Kidney (tissue), 14 donors: ENCODE data around the gene PAGE2B. TPM values are rescaled to one million over a fixed set of nuclear protein-coding genes. Genes with fewer than 3 reads are reported as not detected.

ENCODE experiments used
- DNase-seq, 5 donors: peaks; one replicate each; pipeline ENCODE4 v3.0.0-alpha.2; 2013 to 2020
- FAIRE-seq: peaks from 2 replicates; lab custom pipeline; 2012; peaks lifted over from hg19 to GRCh38; lab: Jason Lieb, UNC
- H3K27ac ChIP-seq, 2 donors: one replicate each; pipeline ENCODE4 v1.7.0; 2013; ENCODE audit warnings: low read depth in 2 of 2, low read length in 2 of 2, inconsistent platforms in 1 of 2
- H3K27me3 ChIP-seq: one replicate; pipeline ENCODE4 v1.7.1; 2013; ENCODE audit warnings: low read length, inconsistent platforms; ENCODE audit not compliant: control insufficient read depth, insufficient read depth
- H3K36me3 ChIP-seq, 3 donors: one replicate each; pipeline versions ENCODE4 v1.7.0 to v1.7.1; 2013; ENCODE audit warnings: low read length in 3 of 3, control low read depth in 1 of 3, inconsistent platforms in 1 of 3; ENCODE audit not compliant: insufficient read depth in 3 of 3, control insufficient read depth in 2 of 3
- H3K4me1 ChIP-seq, 3 donors: one replicate each; pipeline versions ENCODE4 v1.7.0 to v1.7.1; 2013; ENCODE audit warnings: low read length in 3 of 3, inconsistent platforms in 1 of 3, low read depth in 1 of 3; ENCODE audit not compliant: control insufficient read depth in 2 of 3, insufficient read depth in 2 of 3
- H3K4me3 ChIP-seq, 3 donors: one replicate each; pipeline versions ENCODE4 v1.7.0 to v1.8.1; 2013; ENCODE audit warnings: low read length in 3 of 3, control low read depth in 1 of 3, inconsistent platforms in 1 of 3
- H3K9ac ChIP-seq, 3 donors: one replicate each; pipeline versions ENCODE4 v1.7.0 to v1.7.1; 2013; ENCODE audit warnings: low read length in 3 of 3, control low read depth in 1 of 3, inconsistent platforms in 1 of 3
- H3K9me3 ChIP-seq, 3 donors: one replicate each; pipeline versions ENCODE4 v1.7.0 to v1.7.1; 2013; ENCODE audit warnings: low read length in 3 of 3, control low read depth in 1 of 3, inconsistent platforms in 1 of 3; ENCODE audit not compliant: control insufficient read depth in 2 of 3, insufficient read depth in 1 of 3
- CTCF ChIP-seq: IDR thresholded peaks from 3 replicates; pipeline ENCODE4 v1.5.1; 2012; ENCODE audit warnings: mild to moderate bottlenecking, moderate library complexity, borderline replicate concordance; ENCODE audit not compliant: insufficient read depth; ENCODE audit errors: extremely low read depth
- intact Hi-C: fragments of 100-400 bp; cut with DNase I; formaldehyde crosslinking; loops from one replicate; pipeline ENCODE4 v1.11.1; 2022
- polyA plus RNA-seq: library from polyadenylated mRNA; stranded (reverse); fragments of 350-450 nt; fragmentation: Illumina TruSeq; extraction: RNeasy Lipid Tissue Mini Kit (QIAGEN cat#74804); gene quantifications from one replicate; pipeline ENCODE4 v1.2.3, GENCODE V29; 2014; ENCODE audit warnings: low read depth, low replicate concordance; ENCODE audit not compliant: insufficient read depth
- total RNA-seq: library from RNA; stranded (reverse); fragmentation: NEBNext Ultra II Directional; extraction: Animal tissue kit (Norgen Biotek cat#: 25700); gene quantifications from one replicate; pipeline ENCODE4 v1.2.1, GENCODE V29; 2021
- donor health status: control.
- donor health status: control.
- donor health status: control.
- donor health status: control.
- donor health status: control.
- donor health status: DM: yes; HTN: yes; CAD: no.
- donor health status: Normal renal cell carcinoma (clear cell type).

The PAGE2B gene
- total and polyA plus RNA-seq, 2 donors from 2014 or later: not detected

GRCh38 chrX:55123900-55124299, 49.1 kb downstream of the PAGE2B start:
- peaks cover 7% of the 10 kb centered on the region for H3K27me3 ChIP-seq
- no peaks in the 10 kb centered on the region for H3K9me3 ChIP-seq
- H3K27ac ChIP-seq: no peak overlapping the region
- no peak for DNase-seq
- intact Hi-C loops: no loop called here
- no peak overlapping the region for H3K9ac ChIP-seq
- no peak overlapping the region for H3K4me3 ChIP-seq
- H3K36me3 ChIP-seq: no peaks in the 10 kb centered on the region
- no peak for FAIRE-seq
- H3K4me1 ChIP-seq: no peaks in the 10 kb centered on the region
- TF ChIP-seq CTCF: no peak

GRCh38 chrX:55127692-55128091, 52.9 kb downstream of the PAGE2B start:
- no peak for TF ChIP-seq CTCF
- DNase-seq (no peak), FAIRE-seq (no peak)
- Histone ChIP-seq H3K9me3 (no peaks in the 10 kb centered on the region), H3K9ac (no peak overlapping the region), H3K27me3 (peaks cover 4% of the 10 kb centered on the region), H3K36me3 (no peaks in the 10 kb centered on the region), H3K4me3 (no peak overlapping the region), H3K4me1 (no peaks in the 10 kb centered on the region), H3K27ac (no peak overlapping the region)
- intact Hi-C loops: no loop called here

Other genes with a start within 250 kb of the PAGE2B start
- gene TRO, start 154.2 kb upstream of the PAGE2B start, total RNA-seq: 11.6 TPM
- gene TRO, start 154.2 kb upstream of the PAGE2B start, polyA plus RNA-seq: 17.0 TPM
- gene PFKFB1, start 80.8 kb upstream of the PAGE2B start, total RNA-seq: 0.31 TPM
- gene PFKFB1, start 80.8 kb upstream of the PAGE2B start, polyA plus RNA-seq: 1.1 TPM
- gene APEX2, start 74.7 kb upstream of the PAGE2B start, total RNA-seq: 15.9 TPM
- gene APEX2, start 74.7 kb upstream of the PAGE2B start, polyA plus RNA-seq: 16.9 TPM
- 0.79 TPM for gene ALAS2, start 44.1 kb upstream of the PAGE2B start, total RNA-seq
- gene ALAS2, start 44.1 kb upstream of the PAGE2B start, polyA plus RNA-seq: not detected
- gene PAGE2, start 14.0 kb downstream of the PAGE2B start, total RNA-seq: not detected
- not detected for gene PAGE2, start 14.0 kb downstream of the PAGE2B start, polyA plus RNA-seq
- gene PAGE5, start 145.3 kb downstream of the PAGE2B start, total RNA-seq: not detected
- not detected for gene PAGE5, start 145.3 kb downstream of the PAGE2B start, polyA plus RNA-seq
- gene PAGE3, start 189.9 kb downstream of the PAGE2B start, total RNA-seq: not detected
- not detected for gene PAGE3, start 189.9 kb downstream of the PAGE2B start, polyA plus RNA-seq